PC-9 (cell line): ENCODE results near the gene C1GALT1C1. TPM values are rescaled to one million over a fixed set of nuclear protein-coding genes. Genes with fewer than 3 reads are reported as not detected.

ENCODE experiments used
- BruUV-seq: library from RNA; stranded (reverse); fragments of 400-500 nt; replicated peaks from 2 replicates; lab custom pipeline; 2021; lab: Mats Ljungman, UMichigan
- CTCF ChIA-PET: fragments of 300-600 bp; sonication (Branson Sonifier 250); formaldehyde crosslinking; loops from one replicate; lab custom pipeline; 2022; ENCODE audit warnings: antibody characterized with exemption; lab: Charles Lee
- POLR2A ChIA-PET: fragments of 300-600 bp; sonication (Branson Sonifier 250); formaldehyde crosslinking; loops from one replicate; lab custom pipeline; 2022; ENCODE audit warnings: antibody characterized with exemption; ENCODE audit not compliant: unreplicated experiment; lab: Charles Lee
- DNase-seq, 2 experiments: peaks; one replicate each; pipeline versions ENCODE4 v3.0.0 to v3.0.0-alpha.2; 2015 to 2022; ENCODE audit warnings: mixed read lengths in 1 of 2
- H2AFZ ChIP-seq: fragments of 200-600 bp; sonication (generic); 2 replicates; pipeline ENCODE4 v1.8.1; 2017; ENCODE audit warnings: antibody characterized with exemption
- H3F3A ChIP-seq: fragments of 200-600 bp; sonication (generic); 2 replicates; pipeline ENCODE4 v1.8.1; 2017; ENCODE audit warnings: antibody characterized with exemption, mild to moderate bottlenecking, low read depth; ENCODE audit not compliant: insufficient read depth
- H3K27ac ChIP-seq: fragments of 200-600 bp; sonication (generic); 2 replicates; pipeline ENCODE4 v1.6.1; 2016; ENCODE audit warnings: mixed run types
- H3K27me3 ChIP-seq: fragments of 200-600 bp; sonication (generic); 2 replicates; pipeline ENCODE4 v1.6.1; 2016; ENCODE audit warnings: low read depth, mixed run types; ENCODE audit not compliant: insufficient read depth
- H3K36me3 ChIP-seq: fragments of 200-600 bp; sonication (generic); 2 replicates; pipeline ENCODE4 v1.6.1; 2016; ENCODE audit warnings: low read depth, mixed run types
- H3K4me1 ChIP-seq: fragments of 200-600 bp; sonication (generic); replicated peaks from 2 replicates; pipeline ENCODE4 v1.6.1; 2016; ENCODE audit warnings: mixed run types; ENCODE audit not compliant: insufficient read depth
- H3K4me2 ChIP-seq: fragments of 200-600 bp; sonication (generic); 2 replicates; pipeline ENCODE4 v1.6.1; 2017; ENCODE audit warnings: mixed run types
- H3K4me3 ChIP-seq: fragments of 200-600 bp; sonication (generic); 2 replicates; pipeline ENCODE4 v1.6.1; 2016; ENCODE audit warnings: mixed run types
- H3K79me2 ChIP-seq: fragments of 200-600 bp; sonication (generic); 2 replicates; pipeline ENCODE4 v1.6.1; 2017; ENCODE audit warnings: low read depth, mixed run types
- H3K9me2 ChIP-seq: fragments of 200-600 bp; sonication (generic); 2 replicates; pipeline ENCODE4 v1.8.1; 2017; ENCODE audit warnings: mild to moderate bottlenecking; ENCODE audit not compliant: insufficient read depth
- H3K9me3 ChIP-seq: fragments of 200-600 bp; sonication (generic); 2 replicates; pipeline ENCODE4 v1.8.1; 2016; ENCODE audit warnings: low read depth; ENCODE audit not compliant: insufficient read depth
- H4K20me1 ChIP-seq: fragments of 200-600 bp; sonication (generic); 2 replicates; pipeline ENCODE4 v1.8.1; 2017; ENCODE audit not compliant: insufficient read depth
- EZH2 ChIP-seq: fragments of 200-600 bp; sonication (generic); IDR thresholded peaks from 2 replicates; pipeline ENCODE4 v1.8.0; 2017; ENCODE audit warnings: antibody characterized with exemption, low read depth
- intact Hi-C: fragments of 100-400 bp; cut with micrococcal nuclease; formaldehyde crosslinking; loops from one replicate; pipeline ENCODE4 v1.10.0; 2022; ENCODE audit not compliant: unreplicated experiment
- total RNA-seq: library from RNA; stranded (reverse); gene quantifications from 2 replicates; pipeline ENCODE4 v1.2.3, GENCODE V29; 2021
- TF ChIP-seq, protein P1 (sequence below): fragments of 200-600 bp; sonication (generic); conservative IDR thresholded peaks from 2 replicates; pipeline ENCODE4 v1.6.1; 2017; ENCODE audit warnings: mixed run types, antibody characterized with exemption, mild to moderate bottlenecking, moderate library complexity

C1GALT1C1 gene
- total RNA-seq, 1 experiment from 2014 or later, result 38.4 TPM

- Histone ChIP-seq H3K27me3 (no peaks in the 10 kb centered on the region), H3K9me3 (peaks cover 12% of the 10 kb centered on the region), H3F3A (peaks cover 14% of the 10 kb centered on the region; the same call in 1 of the 2 replicates), H3K4me1 (peaks cover 29% of the 10 kb centered on the region), H3K9me2 (no peaks in the 10 kb centered on the region), H3K36me3 (no peaks in the 10 kb centered on the region), H3K79me2 (no peaks in the 10 kb centered on the region), H3K4me2 (peak overlapping the region; percentile 62), H2AFZ (peak overlapping the region; percentile 40; the same call in 1 of the 2 replicates), H3K27ac (peak overlapping the region; percentile 94), H4K20me1 (no peaks in the 10 kb centered on the region), H3K4me3 (no peak overlapping the region)
- intact Hi-C loops, result loop anchor here (2.0 kb wide), 2 partner anchors 62 to 98 kb away; no protein-coding TSS in a partner anchor
- POLR2A ChIA-PET, result interaction anchor here (0.5 kb wide), 1 partner anchor 77 kb away, joined by 3 read pairs; no protein-coding TSS in a partner anchor
- DNase-seq, result no peak
- no peak for TF ChIP-seq EZH2
- TF ChIP-seq, protein P1, sequence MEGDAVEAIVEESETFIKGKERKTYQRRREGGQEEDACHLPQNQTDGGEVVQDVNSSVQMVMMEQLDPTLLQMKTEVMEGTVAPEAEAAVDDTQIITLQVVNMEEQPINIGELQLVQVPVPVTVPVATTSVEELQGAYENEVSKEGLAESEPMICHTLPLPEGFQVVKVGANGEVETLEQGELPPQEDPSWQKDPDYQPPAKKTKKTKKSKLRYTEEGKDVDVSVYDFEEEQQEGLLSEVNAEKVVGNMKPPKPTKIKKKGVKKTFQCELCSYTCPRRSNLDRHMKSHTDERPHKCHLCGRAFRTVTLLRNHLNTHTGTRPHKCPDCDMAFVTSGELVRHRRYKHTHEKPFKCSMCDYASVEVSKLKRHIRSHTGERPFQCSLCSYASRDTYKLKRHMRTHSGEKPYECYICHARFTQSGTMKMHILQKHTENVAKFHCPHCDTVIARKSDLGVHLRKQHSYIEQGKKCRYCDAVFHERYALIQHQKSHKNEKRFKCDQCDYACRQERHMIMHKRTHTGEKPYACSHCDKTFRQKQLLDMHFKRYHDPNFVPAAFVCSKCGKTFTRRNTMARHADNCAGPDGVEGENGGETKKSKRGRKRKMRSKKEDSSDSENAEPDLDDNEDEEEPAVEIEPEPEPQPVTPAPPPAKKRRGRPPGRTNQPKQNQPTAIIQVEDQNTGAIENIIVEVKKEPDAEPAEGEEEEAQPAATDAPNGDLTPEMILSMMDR, result no peak
- no TSS peak for BruUV-seq
- CTCF ChIA-PET, result no interaction called here
These were observed 43.1 kb upstream of the C1GALT1C1 start for GRCh38 chrX:120672841-120673530.

DNA sequence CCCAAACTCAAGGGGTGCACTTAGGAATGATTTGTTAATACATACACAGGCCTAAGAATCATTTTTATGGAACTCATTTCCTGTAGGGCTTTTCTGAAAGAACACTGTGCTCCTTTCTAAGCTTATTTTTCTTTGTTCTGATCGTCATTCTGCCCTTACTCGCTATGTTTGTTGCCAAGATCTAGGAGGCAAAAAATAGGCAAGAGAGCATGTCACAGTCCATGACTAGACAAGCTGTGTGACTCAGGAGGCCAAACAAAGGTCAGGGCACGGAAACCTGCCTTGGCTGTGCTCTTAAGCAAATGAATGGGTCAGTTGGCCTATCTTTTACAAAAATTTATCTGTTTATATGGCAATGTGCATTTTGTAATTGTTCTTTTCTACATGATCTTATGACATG lies 42.5 kb upstream of the C1GALT1C1 start:
- peak overlapping the region; percentile 40; the same call in 1 of the 2 replicates for H2AFZ ChIP-seq
- no peaks in the 10 kb centered on the region for H3K27me3 ChIP-seq
- intact Hi-C loops, result loop anchor here (2.0 kb wide), 2 partner anchors 62 to 98 kb away; no protein-coding TSS in a partner anchor
- H3F3A ChIP-seq, result peaks cover 14% of the 10 kb centered on the region; the same call in 1 of the 2 replicates
- POLR2A ChIA-PET, result interaction anchor here (0.5 to 0.9 kb wide), 2 partner anchors 63 to 78 kb away, joined by 3 to 13 read pairs; no protein-coding TSS in a partner anchor
- no peaks in the 10 kb centered on the region for H3K36me3 ChIP-seq
- no peaks in the 10 kb centered on the region for H3K9me2 ChIP-seq
- peaks cover 12% of the 10 kb centered on the region for H3K9me3 ChIP-seq
- H3K79me2 ChIP-seq, result no peaks in the 10 kb centered on the region
- CTCF ChIA-PET, result interaction anchor here (0.5 kb wide), 1 partner anchor 691 kb away, joined by 5 read pairs; no protein-coding TSS in a partner anchor
- peaks cover 29% of the 10 kb centered on the region for H3K4me1 ChIP-seq
- no peaks in the 10 kb centered on the region for H4K20me1 ChIP-seq
- TF ChIP-seq, protein P1, result no peak
- TF ChIP-seq EZH2, result no peak
- no TSS peak for BruUV-seq
- DNase-seq, result peak; percentile 50 to 89
- H3K4me3 ChIP-seq, result no peak overlapping the region
- H3K4me2 ChIP-seq, result peak overlapping the region; percentile 62
- H3K27ac ChIP-seq, result peak overlapping the region; percentile 94

GRCh38 chrX:120671963-120672362 lies 42.1 kb upstream of the C1GALT1C1 start:
- no TSS peak for BruUV-seq
- CTCF ChIA-PET, result interaction anchor here (0.5 kb wide), 1 partner anchor 691 kb away, joined by 5 read pairs; no protein-coding TSS in a partner anchor
- Histone ChIP-seq H3K79me2 (no peaks in the 10 kb centered on the region), H3K4me1 (peaks cover 29% of the 10 kb centered on the region), H4K20me1 (no peaks in the 10 kb centered on the region), H3K9me2 (no peaks in the 10 kb centered on the region), H3F3A (peaks cover 14% of the 10 kb centered on the region; the same call in 1 of the 2 replicates), H3K27ac (peak overlapping the region; percentile 94), H3K4me3 (no peak overlapping the region), H3K4me2 (peak overlapping the region; percentile 62), H2AFZ (peak overlapping the region; percentile 40; the same call in 1 of the 2 replicates), H3K27me3 (no peaks in the 10 kb centered on the region), H3K9me3 (peaks cover 12% of the 10 kb centered on the region), H3K36me3 (no peaks in the 10 kb centered on the region)
- intact Hi-C loops, result loop anchor here (2.0 kb wide), 2 partner anchors 63 to 99 kb away; no protein-coding TSS in a partner anchor
- no peak for DNase-seq
- POLR2A ChIA-PET, result interaction anchor here (0.9 kb wide), 1 partner anchor 63 kb away, joined by 13 read pairs; no protein-coding TSS in a partner anchor
- TF ChIP-seq, protein P1, result no peak
- no peak for TF ChIP-seq EZH2
